Mammary microvascular endothelial cell (primary cell): Measurements from ENCODE around the gene RAB43. TPM values are rescaled to one million over a fixed set of nuclear protein-coding genes. Genes with fewer than 3 reads are reported as not detected.

Experiments used
- total RNA-seq: library from RNA; depleted of rRNA; stranded (reverse); fragments of >200 nt; gene quantifications from 2 replicates; pipeline ENCODE4 v1.2.3, GENCODE V29; 2015

RAB43 gene
- 19.7 and 23.4 TPM in 2 replicates for total RNA-seq

GRCh38 chr3:129121792-129122411, at the start of gene RAB43:
RAB43 (minus strand) TSS chr3:129121804; CDS start chr3:129121489, 315 bp downstream.

GRCh38 chr3:129160891-129161859, 39.6 kb upstream of the RAB43 start, which contains the start of gene ISY1:
ISY1 (minus strand) TSS chr3:129161063; CDS start chr3:129160975, 88 bp downstream.

GRCh38 chr3:129060276-129061022, 61.2 kb downstream of the RAB43 start, which contains the start of gene GP9:
GP9 (plus strand) TSS chr3:129060779; CDS start chr3:129061740, 961 bp downstream.

Other genes with a start within 250 kb of the RAB43 start
- gene ACAD9, start 242.2 kb downstream of the RAB43 start, total RNA-seq: 46.5 and 51.1 TPM in 2 replicates
- gene CFAP92, start 127.7 kb downstream of the RAB43 start, total RNA-seq: 0.10 and 0.27 TPM in 2 replicates
- 0.30 and 0.73 TPM in 2 replicates for gene EFCC1, start 120.5 kb downstream of the RAB43 start, total RNA-seq
- gene GP9, start 61.0 kb downstream of the RAB43 start, total RNA-seq: 0.53 TPM in 1 of 2 replicates, not detected in the other
- gene ISY1, start 39.3 kb upstream of the RAB43 start, total RNA-seq: 25.0 and 28.1 TPM in 2 replicates
- gene CNBP, start 62.1 kb upstream of the RAB43 start, total RNA-seq: 265 and 267 TPM in 2 replicates
- gene COPG1, start 127.8 kb upstream of the RAB43 start, total RNA-seq: 161 and 191 TPM in 2 replicates
- gene HMCES, start 157.1 kb upstream of the RAB43 start, total RNA-seq: 26.8 and 32.8 TPM in 2 replicates